T-helper 1 cell treated with Interleukin-12 subunit alpha and Interleukin-12 subunit beta and Interleukin-4 antibody, amounts not matched to agents 30 μg/mL and 1 μg/mL, for 36 hours (primary cell): ENCODE data around the gene UBASH3A.

ENCODE experiments used
- H3K27ac Mint-ChIP-seq: one replicate; pipeline ENCODE4 v1.8.0; 2021; ENCODE audit warnings: mild to moderate bottlenecking, mixed read lengths
- H3K27me3 Mint-ChIP-seq: one replicate; pipeline ENCODE4 v1.8.0; 2021; ENCODE audit warnings: low read depth, mixed read lengths
- H3K36me3 Mint-ChIP-seq: one replicate; pipeline ENCODE4 v1.8.0; 2021; ENCODE audit warnings: low read depth, mixed read lengths
- H3K4me1 Mint-ChIP-seq: one replicate; pipeline ENCODE4 v1.8.0; 2021; ENCODE audit warnings: low read depth, mixed read lengths
- H3K4me3 Mint-ChIP-seq: one replicate; pipeline ENCODE4 v1.8.0; 2021; ENCODE audit warnings: mild to moderate bottlenecking, moderate library complexity, mixed read lengths
- H3K9me3 Mint-ChIP-seq: one replicate; pipeline ENCODE4 v1.8.0; 2021; ENCODE audit warnings: mixed read lengths

UBASH3A gene

DNA sequence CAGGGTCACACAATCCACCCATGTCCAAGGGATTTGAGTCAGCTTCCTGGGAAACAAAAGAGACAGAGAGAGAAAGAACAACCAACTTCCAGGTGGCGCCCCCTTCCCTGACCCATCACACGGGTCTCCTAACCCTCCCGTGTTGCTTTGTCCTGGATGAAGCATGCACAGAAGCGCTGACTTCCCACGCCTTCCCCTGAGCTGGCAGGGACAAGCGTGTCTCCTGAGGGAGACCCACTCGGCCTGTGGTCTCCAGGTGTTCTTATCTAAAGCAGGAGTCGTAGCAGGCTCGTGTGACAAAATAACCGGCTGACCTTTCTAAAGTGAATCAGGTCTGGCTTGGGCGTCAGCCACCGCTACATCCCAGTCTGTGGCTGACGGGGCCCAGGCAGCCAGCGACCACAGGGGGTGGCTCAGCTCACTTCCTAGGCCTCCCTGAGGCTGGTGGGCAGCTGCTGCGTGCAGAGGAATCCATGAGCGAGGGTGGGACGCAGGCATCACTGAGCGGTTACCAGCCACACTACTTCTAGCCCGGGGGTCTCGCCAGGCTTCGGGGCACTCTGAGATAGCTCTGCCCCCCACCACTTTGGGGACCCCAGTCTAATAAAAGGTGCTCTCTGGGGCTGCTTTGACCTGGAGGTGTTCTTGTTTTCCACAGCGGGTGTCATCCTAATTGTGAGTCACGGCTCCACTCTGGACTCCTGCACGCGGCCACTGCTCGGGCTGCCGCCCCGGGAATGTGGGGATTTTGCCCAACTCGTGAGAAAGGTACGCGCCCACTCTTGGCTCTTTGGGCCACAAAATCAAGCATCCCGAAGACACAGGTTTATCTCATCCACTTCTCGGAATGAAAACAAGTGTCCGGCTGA is 40.4 kb downstream of the UBASH3A start:
- H3K27me3 Mint-ChIP-seq, result no peaks in the 10 kb centered on the region
- H3K36me3 Mint-ChIP-seq, result peaks cover 82% of the 10 kb centered on the region
- no peaks in the 10 kb centered on the region for H3K9me3 Mint-ChIP-seq
- H3K4me1 Mint-ChIP-seq, result peaks cover 34% of the 10 kb centered on the region
- peak overlapping the region; percentile 55 for H3K27ac Mint-ChIP-seq
- H3K4me3 Mint-ChIP-seq, result no peak overlapping the region

DNA sequence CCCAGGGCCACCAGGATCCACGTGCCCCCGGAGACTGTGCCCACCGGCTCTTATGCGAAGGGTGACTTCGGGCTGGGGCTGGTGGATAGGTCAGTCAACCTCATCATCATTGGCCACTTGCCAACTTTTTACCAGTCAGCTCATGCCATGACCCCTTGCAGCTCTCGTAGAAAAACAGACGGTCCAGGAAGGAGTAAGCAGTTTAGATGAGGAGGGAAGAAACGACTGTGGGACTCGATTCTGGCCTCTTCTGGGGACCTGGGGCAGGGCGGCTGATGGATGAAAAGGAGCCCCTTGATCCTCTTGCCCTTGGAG is 41.0 kb downstream of the UBASH3A start:
- Mint-ChIP-seq H3K4me3 (no peak overlapping the region), H3K36me3 (peaks cover 76% of the 10 kb centered on the region), H3K4me1 (peaks cover 32% of the 10 kb centered on the region), H3K9me3 (no peaks in the 10 kb centered on the region), H3K27me3 (no peaks in the 10 kb centered on the region), H3K27ac (no peak overlapping the region)

DNA sequence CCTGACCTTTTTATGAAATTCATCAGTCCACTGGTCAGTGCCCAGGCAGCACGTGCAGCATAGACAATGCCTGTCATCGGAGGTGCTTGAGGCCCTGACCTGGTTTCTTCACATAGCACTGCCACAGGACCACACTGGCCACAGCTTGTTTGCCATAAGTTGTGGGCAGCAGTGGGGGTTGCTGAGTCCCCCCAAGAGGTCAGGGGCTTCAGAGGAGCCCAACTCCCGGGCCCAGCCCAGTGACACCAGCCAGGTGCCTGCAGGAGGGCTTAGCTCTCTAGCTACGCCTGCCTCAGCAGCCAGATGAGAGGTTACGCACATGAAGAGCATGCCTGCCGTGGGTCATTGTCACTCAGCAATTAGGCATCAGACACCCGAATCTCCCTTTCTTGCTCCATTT is 41.6 kb downstream of the UBASH3A start:
- Mint-ChIP-seq H3K27me3 (no peaks in the 10 kb centered on the region), H3K9me3 (no peaks in the 10 kb centered on the region), H3K4me3 (no peak overlapping the region), H3K36me3 (peaks cover 72% of the 10 kb centered on the region), H3K4me1 (peaks cover 35% of the 10 kb centered on the region), H3K27ac (no peak overlapping the region)

DNA sequence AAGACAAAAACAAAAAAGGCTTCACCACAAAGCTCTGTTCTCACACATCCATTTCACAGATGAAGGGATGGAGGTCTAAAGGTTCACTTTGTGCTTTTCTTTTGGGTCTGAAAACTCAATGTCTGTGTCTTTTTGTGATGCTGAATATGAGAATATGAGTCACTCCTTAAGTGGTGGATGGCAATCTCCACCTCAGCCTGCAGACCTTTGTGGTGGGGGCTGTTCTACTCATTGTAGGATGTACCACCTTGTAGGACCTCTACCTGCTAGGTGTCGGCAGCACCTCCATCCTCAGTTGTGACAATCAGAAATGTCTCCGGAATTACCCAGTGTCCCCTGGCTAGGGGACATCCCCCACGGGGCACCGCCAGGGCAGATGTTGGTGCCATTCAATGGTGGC is 42.8 kb downstream of the UBASH3A start:
- peaks cover 63% of the 10 kb centered on the region for H3K36me3 Mint-ChIP-seq
- no peaks in the 10 kb centered on the region for H3K27me3 Mint-ChIP-seq
- H3K4me3 Mint-ChIP-seq, result no peak overlapping the region
- no peak overlapping the region for H3K27ac Mint-ChIP-seq
- no peaks in the 10 kb centered on the region for H3K9me3 Mint-ChIP-seq
- peaks cover 30% of the 10 kb centered on the region for H3K4me1 Mint-ChIP-seq

DNA sequence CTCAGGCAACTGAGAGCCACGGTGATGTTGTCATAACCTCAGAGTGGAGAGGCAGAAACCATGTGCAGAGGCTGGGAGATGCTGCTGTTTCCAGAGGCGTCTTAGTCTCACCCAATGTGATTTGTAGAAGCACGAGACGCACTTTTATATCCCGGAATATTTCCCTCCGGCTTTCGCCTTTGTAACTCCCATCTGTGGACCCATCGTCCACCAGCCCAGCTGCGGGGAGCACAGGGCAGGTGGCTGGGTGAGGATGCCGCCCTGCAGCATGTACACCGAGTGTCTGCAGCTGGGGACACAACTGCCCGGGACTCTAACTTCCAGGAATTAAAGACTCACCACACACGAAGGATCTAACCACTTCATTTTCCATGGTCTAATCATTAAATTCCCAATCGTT is 43.5 kb downstream of the UBASH3A start:
- Mint-ChIP-seq H3K27me3 (no peaks in the 10 kb centered on the region), H3K4me1 (peaks cover 30% of the 10 kb centered on the region), H3K9me3 (no peaks in the 10 kb centered on the region), H3K4me3 (no peak overlapping the region), H3K27ac (no peak overlapping the region), H3K36me3 (peaks cover 57% of the 10 kb centered on the region)

DNA sequence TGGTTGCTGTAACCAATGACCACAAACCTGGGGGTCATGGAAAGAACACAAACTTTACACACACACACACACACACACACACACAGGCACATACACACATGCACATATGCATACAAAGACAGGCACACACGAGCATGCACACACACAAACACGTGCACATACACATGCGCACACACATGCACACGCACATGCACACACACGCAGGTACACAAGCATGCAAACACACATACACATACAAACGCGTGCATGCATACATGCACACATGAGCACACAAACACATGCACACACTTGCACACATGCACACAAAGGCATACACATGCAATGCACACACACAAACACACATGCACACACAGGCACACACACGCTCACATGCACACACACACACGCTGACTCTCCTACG is 44.0 kb downstream of the UBASH3A start:
- H3K27me3 Mint-ChIP-seq, result no peaks in the 10 kb centered on the region
- H3K4me3 Mint-ChIP-seq, result no peak overlapping the region
- peaks cover 52% of the 10 kb centered on the region for H3K36me3 Mint-ChIP-seq
- no peaks in the 10 kb centered on the region for H3K9me3 Mint-ChIP-seq
- H3K27ac Mint-ChIP-seq, result no peak overlapping the region
- peaks cover 30% of the 10 kb centered on the region for H3K4me1 Mint-ChIP-seq

DNA sequence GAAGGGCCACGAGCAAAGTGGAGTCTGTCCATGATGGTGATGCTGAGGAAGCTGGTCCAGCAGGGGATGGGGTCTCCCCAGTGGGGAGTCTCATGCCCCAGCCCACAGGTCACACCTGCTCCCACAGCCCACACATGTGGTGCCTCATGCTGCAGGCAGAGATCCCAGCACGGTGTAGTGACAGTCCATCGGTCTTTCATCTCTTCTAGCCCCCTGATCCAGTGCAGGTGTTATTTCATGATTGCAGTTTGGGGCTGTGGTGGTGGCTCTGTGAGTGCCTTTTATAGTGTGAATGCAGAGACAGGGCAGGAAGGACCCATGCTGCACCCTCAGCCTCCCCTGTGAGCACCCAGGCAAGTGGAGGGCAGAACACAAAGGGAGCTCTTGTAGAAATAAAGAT is 45.0 kb downstream of the UBASH3A start:
- H3K36me3 Mint-ChIP-seq, result peaks cover 44% of the 10 kb centered on the region

DNA sequence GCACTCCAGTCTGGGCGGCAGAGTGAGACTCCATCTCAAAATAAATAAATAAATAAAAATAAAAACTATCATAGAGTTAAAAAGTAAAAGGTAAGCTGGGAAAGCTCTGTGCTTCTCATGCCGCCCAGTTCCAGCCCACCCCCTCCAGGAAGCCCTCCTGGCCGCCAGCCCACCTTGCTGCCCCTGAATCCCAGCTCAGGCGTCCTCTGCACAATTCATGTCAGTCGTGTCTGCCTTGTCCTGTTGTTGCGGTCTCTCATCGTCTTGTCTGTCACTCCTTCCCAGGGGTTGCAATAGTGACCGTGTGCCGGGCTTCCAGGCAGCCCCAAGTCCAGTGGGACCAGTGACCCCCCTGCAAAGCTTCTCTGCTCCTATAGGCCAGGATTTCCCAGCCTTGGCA is 48.2 kb downstream of the UBASH3A start:
- Mint-ChIP-seq H3K36me3 (peaks cover 18% of the 10 kb centered on the region), H3K27ac (no peak overlapping the region), H3K9me3 (no peaks in the 10 kb centered on the region), H3K4me3 (no peak overlapping the region), H3K27me3 (no peaks in the 10 kb centered on the region), H3K4me1 (peaks cover 38% of the 10 kb centered on the region)

More for the DNA sequence above, 45.0 kb downstream of the UBASH3A start:
- no peaks in the 10 kb centered on the region for H3K27me3 Mint-ChIP-seq
- H3K4me1 Mint-ChIP-seq, result peaks cover 32% of the 10 kb centered on the region
- H3K9me3 Mint-ChIP-seq, result no peaks in the 10 kb centered on the region
- no peak overlapping the region for H3K27ac Mint-ChIP-seq
- no peak overlapping the region for H3K4me3 Mint-ChIP-seq

DNA sequence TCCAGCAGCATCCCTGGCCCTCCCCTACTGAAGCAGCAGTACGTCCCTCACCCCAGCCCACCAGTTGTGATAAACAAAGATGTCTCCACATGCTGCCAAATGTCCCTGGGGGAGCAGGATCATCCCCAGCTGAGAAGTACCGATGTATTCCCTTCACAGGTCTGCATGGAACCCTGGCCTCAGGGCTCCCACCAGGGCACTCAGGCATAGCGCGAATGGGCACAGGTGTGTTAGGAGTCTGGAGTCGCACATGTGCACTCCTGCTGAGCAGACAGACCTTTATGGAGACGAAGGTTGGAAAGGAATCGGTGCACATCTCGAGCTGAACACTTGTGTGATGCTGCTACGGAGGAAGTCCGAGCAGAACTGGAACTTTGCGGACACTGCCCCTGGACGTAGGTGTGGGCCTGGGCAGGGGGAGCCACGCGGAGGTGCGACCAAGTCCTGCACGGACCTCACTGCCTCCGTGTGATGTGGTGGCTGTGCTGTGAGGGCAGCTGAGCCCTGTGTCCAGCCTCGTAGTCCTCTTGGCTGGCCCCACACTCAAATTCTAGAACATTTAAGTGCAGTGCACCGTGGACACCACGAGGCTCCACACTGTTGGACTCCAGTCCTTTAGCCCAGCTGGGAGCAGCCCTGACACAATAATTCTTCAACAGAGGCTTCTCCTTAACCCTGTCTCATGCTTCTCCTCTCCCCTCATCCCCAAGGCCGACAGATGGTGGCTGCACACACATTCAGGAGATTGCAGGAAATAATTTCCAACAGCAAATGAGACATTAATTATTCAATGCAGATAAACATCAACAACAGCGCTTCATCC is 48.9 kb downstream of the UBASH3A start:
- peaks cover 41% of the 10 kb centered on the region for H3K4me1 Mint-ChIP-seq
- no peak overlapping the region for H3K27ac Mint-ChIP-seq
- no peaks in the 10 kb centered on the region for H3K9me3 Mint-ChIP-seq
- H3K4me3 Mint-ChIP-seq, result no peak overlapping the region
- H3K36me3 Mint-ChIP-seq, result peaks cover 11% of the 10 kb centered on the region
- no peaks in the 10 kb centered on the region for H3K27me3 Mint-ChIP-seq

DNA sequence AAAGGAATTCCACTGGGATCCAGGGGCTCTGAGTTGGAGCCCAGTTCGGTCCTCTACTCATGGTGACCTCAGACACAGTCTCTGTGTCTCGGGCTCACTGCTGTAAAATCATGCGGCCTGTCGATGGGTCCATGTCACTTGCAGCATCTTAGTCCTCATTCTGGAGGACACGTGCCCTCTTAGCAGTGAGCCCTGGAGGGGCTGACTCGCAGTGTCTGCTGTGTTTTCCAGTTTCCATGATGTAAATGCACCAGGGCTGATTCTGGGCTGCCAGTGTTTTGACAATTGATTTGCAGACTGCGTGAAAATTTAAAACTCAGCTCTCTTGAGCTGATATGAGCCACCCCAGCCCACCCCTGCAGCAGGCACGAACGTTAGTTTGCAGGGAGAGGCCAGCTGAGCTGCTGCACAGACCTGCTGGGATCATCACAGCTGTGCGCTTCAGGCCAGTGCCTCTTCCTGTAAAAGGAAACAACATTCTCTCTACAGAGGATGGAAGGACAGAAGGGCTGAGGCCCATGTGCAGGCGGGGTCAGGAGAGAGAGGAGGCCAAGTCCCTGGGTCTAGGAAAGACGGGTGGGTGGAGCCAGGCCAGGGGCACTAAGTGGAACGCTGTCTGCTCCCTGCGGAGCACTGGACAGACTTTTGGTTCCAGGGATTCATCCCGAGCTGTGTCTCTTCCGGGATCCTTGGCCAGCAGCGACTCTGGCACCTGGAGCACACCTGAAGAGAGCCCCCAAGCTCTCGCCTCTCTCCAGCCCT is 49.7 kb downstream of the UBASH3A start:
- H3K4me3 Mint-ChIP-seq, result no peak overlapping the region
- no peaks in the 10 kb centered on the region for H3K27me3 Mint-ChIP-seq
- H3K9me3 Mint-ChIP-seq, result no peaks in the 10 kb centered on the region
- peaks cover 3% of the 10 kb centered on the region for H3K36me3 Mint-ChIP-seq
- peaks cover 37% of the 10 kb centered on the region for H3K4me1 Mint-ChIP-seq
- H3K27ac Mint-ChIP-seq, result no peak overlapping the region

DNA sequence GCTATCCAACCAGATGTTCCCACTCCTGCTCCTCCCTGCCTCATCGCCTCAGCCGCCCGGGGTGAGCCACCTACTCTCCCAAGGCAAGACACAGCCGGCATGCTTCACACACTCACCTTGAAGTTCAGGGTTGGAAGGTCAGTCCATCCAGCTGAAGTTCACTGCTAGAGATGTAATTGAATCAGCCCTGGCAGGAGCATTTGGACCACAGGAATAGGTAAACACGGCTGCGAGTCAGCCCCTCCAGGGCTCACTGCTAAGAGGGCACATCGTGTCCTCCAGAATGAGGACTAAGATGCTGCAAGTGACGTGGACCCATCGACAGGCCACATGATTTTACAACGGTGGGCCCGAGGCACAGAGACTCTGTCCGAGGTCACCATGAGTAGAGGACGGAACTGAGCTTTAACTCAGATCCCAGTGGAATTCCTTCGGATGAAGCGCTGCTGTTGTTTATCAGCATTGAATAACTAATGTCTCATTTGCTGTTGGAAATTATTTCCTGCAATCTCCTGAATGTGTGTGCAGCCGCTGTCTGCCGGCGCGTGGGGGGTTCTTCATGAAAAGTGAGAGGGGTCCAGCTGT is 50.4 kb downstream of the UBASH3A start:
- H3K9me3 Mint-ChIP-seq, result no peaks in the 10 kb centered on the region
- no peak overlapping the region for H3K27ac Mint-ChIP-seq
- peaks cover 31% of the 10 kb centered on the region for H3K4me1 Mint-ChIP-seq
- no peak overlapping the region for H3K4me3 Mint-ChIP-seq
- peaks cover 1% of the 10 kb centered on the region for H3K36me3 Mint-ChIP-seq
- no peaks in the 10 kb centered on the region for H3K27me3 Mint-ChIP-seq

DNA sequence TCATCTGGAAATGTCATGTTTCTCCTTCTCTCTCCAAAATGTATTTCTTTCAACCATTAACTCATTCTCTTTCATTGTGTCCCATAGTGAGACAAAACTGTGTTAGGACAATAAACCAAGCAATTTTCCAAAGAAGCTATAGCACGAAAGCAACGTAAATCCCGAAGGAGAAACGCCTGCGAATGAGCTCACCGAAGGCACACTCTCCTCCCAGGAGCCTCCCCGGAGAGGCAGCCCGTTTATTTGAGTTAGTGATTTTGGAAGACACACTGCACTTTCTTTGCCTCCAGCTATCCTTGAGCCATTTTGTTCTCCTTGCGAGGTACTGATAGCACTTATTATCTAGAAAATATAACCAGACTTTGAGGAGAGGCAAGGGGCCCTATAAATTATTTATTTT is 51.1 kb downstream of the UBASH3A start:
- H3K4me1 Mint-ChIP-seq, result peaks cover 26% of the 10 kb centered on the region
- no peak overlapping the region for H3K27ac Mint-ChIP-seq
- H3K4me3 Mint-ChIP-seq, result no peak overlapping the region
- H3K27me3 Mint-ChIP-seq, result no peaks in the 10 kb centered on the region
- no peaks in the 10 kb centered on the region for H3K9me3 Mint-ChIP-seq
- no peaks in the 10 kb centered on the region for H3K36me3 Mint-ChIP-seq

DNA sequence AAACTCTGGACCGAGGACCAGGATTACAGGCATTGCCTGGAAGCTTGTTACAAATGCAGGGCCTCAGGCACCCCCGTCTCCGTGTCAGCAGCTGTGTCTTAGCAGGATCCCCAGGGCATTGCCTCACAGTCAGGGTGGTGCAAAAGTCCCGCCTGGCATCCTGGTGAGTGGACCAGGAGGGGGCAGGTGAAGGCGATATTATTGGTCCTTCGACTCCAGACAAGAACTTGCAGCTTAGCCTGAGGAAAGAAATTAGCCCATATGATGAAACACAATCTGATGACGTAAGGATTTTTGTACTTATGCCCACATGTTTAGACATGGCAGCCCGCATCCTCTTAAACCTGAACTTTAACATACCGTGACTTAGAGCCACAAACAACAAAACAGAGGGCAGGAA is 51.5 kb downstream of the UBASH3A start:
- Mint-ChIP-seq H3K4me1 (peaks cover 25% of the 10 kb centered on the region), H3K9me3 (no peaks in the 10 kb centered on the region), H3K4me3 (no peak overlapping the region), H3K27me3 (no peaks in the 10 kb centered on the region), H3K27ac (no peak overlapping the region), H3K36me3 (no peaks in the 10 kb centered on the region)

DNA sequence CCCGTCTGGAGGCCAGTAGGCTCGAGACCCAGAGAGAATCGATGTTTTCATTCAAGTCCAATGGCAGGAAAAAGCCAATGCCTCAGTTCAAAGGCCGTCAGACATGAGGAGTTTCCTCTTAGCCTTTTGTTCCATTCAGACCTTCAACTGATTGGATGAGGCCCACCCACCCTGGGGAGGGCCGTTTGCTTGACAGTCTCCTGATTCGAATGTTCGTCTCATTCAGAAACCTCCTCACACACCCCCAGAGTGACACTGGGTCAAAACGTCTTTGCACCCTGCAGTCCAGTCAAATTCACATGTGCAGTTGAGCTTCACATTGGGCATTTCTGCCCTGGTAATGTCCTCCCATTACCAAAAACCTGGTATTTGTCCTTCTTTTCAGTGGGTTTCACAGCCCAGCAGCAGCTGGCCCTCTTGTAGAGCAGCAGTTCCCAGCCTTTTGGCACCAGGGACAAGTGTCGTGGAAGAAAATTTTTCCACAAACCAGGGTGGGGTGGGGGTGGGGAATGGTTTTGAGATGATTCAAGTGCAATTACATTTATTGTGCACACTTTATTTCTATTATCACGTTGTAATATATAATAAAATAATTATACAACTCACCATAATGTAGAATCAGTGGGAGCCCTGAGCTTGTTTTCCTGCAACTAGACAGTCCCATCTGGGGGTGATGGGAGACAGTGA is 52.2 kb downstream of the UBASH3A start:
- Mint-ChIP-seq H3K27ac (no peak overlapping the region), H3K4me1 (peaks cover 28% of the 10 kb centered on the region), H3K36me3 (no peaks in the 10 kb centered on the region), H3K4me3 (no peak overlapping the region), H3K27me3 (no peaks in the 10 kb centered on the region), H3K9me3 (no peaks in the 10 kb centered on the region)
